Measurements from ENCODE around the gene ADARB2. TPM values are rescaled to one million over a fixed set of nuclear protein-coding genes. Genes with fewer than 3 reads are reported as not detected.

ADARB2 gene
- total RNA-seq, 1 experiment from 2014 or later = not detected

- DNase-seq = no peak
- no TSS peak for BruUV-seq (replicated peaks)
- Mint-ChIP-seq H3K9me3 (ENCODE audit: low read depth, unreplicated experiment) (peaks cover 3% of the 10 kb centered on the region), H3K36me3 (ENCODE audit: insufficient read depth, unreplicated experiment) (no peaks in the 10 kb centered on the region), H3K4me3 (ENCODE audit: low read depth, unreplicated experiment) (no peak overlapping the region), H3K4me1 (ENCODE audit: low read depth, unreplicated experiment) (no peaks in the 10 kb centered on the region), H3K27me3 (ENCODE audit: unreplicated experiment) (peaks cover 56% of the 10 kb centered on the region), H3K27ac (ENCODE audit: unreplicated experiment) (no peak overlapping the region)
- intact Hi-C loops (cut with micrococcal nuclease; ENCODE audit: unreplicated experiment) = no loop called here
- CTCF ChIA-PET = no interaction called here
- no peak for TF ChIP-seq CTCF (IDR thresholded peaks at IDR 0.05; ENCODE audit: unreplicated experiment)
These were observed 187.1 kb downstream of the ADARB2 start for GRCh38 chr10:1550291-1550595.

- Mint-ChIP-seq H3K4me1 (ENCODE audit: low read depth, unreplicated experiment) (no peaks in the 10 kb centered on the region), H3K9me3 (ENCODE audit: low read depth, unreplicated experiment) (peaks cover 3% of the 10 kb centered on the region), H3K4me3 (ENCODE audit: low read depth, unreplicated experiment) (no peak overlapping the region), H3K27me3 (ENCODE audit: unreplicated experiment) (peaks cover 51% of the 10 kb centered on the region), H3K27ac (ENCODE audit: unreplicated experiment) (no peak overlapping the region), H3K36me3 (ENCODE audit: insufficient read depth, unreplicated experiment) (no peaks in the 10 kb centered on the region)
- no TSS peak for BruUV-seq (replicated peaks)
- intact Hi-C loops (cut with micrococcal nuclease; ENCODE audit: unreplicated experiment) = no loop called here
- CTCF ChIA-PET = no interaction called here
- DNase-seq = no peak
- no peak for TF ChIP-seq CTCF (IDR thresholded peaks at IDR 0.05; ENCODE audit: unreplicated experiment)
These were observed 187.6 kb downstream of the ADARB2 start for GRCh38 chr10:1549591-1550290.

- Mint-ChIP-seq H3K27me3 (ENCODE audit: unreplicated experiment) (peaks cover 46% of the 10 kb centered on the region), H3K27ac (ENCODE audit: unreplicated experiment) (no peak overlapping the region), H3K4me1 (ENCODE audit: low read depth, unreplicated experiment) (no peaks in the 10 kb centered on the region), H3K4me3 (ENCODE audit: low read depth, unreplicated experiment) (no peak overlapping the region), H3K9me3 (ENCODE audit: low read depth, unreplicated experiment) (peaks cover 3% of the 10 kb centered on the region), H3K36me3 (ENCODE audit: insufficient read depth, unreplicated experiment) (no peaks in the 10 kb centered on the region)
- no peak for DNase-seq
- CTCF ChIA-PET = no interaction called here
- no peak for TF ChIP-seq CTCF (IDR thresholded peaks at IDR 0.05; ENCODE audit: unreplicated experiment)
- BruUV-seq (replicated peaks) = no TSS peak
- intact Hi-C loops (cut with micrococcal nuclease; ENCODE audit: unreplicated experiment) = no loop called here
These were observed 188.7 kb downstream of the ADARB2 start for GRCh38 chr10:1548596-1548995.

GRCh38 chr10:1548146-1548545 is 189.2 kb downstream of the ADARB2 start:
- intact Hi-C loops (cut with micrococcal nuclease; ENCODE audit: unreplicated experiment) = no loop called here
- Mint-ChIP-seq H3K36me3 (ENCODE audit: insufficient read depth, unreplicated experiment) (no peaks in the 10 kb centered on the region), H3K4me3 (ENCODE audit: low read depth, unreplicated experiment) (no peak overlapping the region), H3K9me3 (ENCODE audit: low read depth, unreplicated experiment) (peaks cover 3% of the 10 kb centered on the region), H3K27me3 (ENCODE audit: unreplicated experiment) (peaks cover 46% of the 10 kb centered on the region), H3K27ac (ENCODE audit: unreplicated experiment) (no peak overlapping the region), H3K4me1 (ENCODE audit: low read depth, unreplicated experiment) (no peaks in the 10 kb centered on the region)
- no peak for DNase-seq
- TF ChIP-seq CTCF (IDR thresholded peaks at IDR 0.05; ENCODE audit: unreplicated experiment) = no peak
- CTCF ChIA-PET = no interaction called here
- BruUV-seq (replicated peaks) = no TSS peak

Data from Calu3 (cell line).